PFSK-1 (cell line): ENCODE data around the gene TAF3.

Experiments used
- FOXP2 ChIP-seq: optimal IDR thresholded peaks from 2 replicates; pipeline ENCODE3; 2011; ENCODE audit warnings: borderline replicate concordance, control low read depth, inconsistent platforms; ENCODE audit not compliant: insufficient read depth; ENCODE audit errors: extremely low read length, extremely low read depth
- POLR2AphosphoS5 ChIP-seq: IDR thresholded peaks from 2 replicates; pipeline ENCODE4 v1.6.1; 2012; ENCODE audit warnings: low read depth, mild to moderate bottlenecking, control low read depth, low read length, moderate library complexity
- SIN3A ChIP-seq: IDR thresholded peaks from 2 replicates; pipeline ENCODE4 v1.6.1; 2012; ENCODE audit warnings: mild to moderate bottlenecking, low read length, moderate library complexity, borderline replicate concordance; ENCODE audit not compliant: insufficient read depth
- TAF1 ChIP-seq: IDR thresholded peaks from 2 replicates; pipeline ENCODE4 v1.6.1; 2012; ENCODE audit warnings: low read length, control low read depth, borderline replicate concordance; ENCODE audit not compliant: insufficient read depth
- TF ChIP-seq, protein P1 (sequence below), 2 experiments: IDR thresholded peaks; 2 replicates each; pipeline versions ENCODE4 v1.6.1 to v1.8.0; 2011 to 2012; ENCODE audit warnings: low read depth in 2 of 2, low read length in 2 of 2, control low read depth in 1 of 2, inconsistent platforms in 1 of 2, mild to moderate bottlenecking in 1 of 2, moderate library complexity in 1 of 2; ENCODE audit not compliant: insufficient read depth in 1 of 2

DNA sequence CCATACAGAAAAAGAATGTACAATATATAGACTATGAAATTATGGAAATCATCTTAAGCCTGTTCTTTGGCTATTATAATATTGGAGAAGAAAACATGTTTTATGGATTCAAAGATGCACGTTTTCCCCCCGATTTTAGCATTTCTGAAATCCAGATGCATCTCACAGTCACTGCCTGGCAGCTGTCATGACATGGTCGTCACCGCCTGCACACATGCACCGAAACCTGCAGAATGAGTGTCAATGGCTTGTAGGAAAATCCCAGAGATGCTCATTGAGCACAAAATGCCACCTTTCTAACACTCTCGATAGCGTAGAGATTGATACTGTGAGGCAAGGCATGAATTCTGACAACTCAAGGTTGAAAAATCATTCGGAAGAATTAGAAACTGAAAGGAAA lies 115.5 kb downstream of the TAF3 start:
- TF ChIP-seq, protein P1, sequence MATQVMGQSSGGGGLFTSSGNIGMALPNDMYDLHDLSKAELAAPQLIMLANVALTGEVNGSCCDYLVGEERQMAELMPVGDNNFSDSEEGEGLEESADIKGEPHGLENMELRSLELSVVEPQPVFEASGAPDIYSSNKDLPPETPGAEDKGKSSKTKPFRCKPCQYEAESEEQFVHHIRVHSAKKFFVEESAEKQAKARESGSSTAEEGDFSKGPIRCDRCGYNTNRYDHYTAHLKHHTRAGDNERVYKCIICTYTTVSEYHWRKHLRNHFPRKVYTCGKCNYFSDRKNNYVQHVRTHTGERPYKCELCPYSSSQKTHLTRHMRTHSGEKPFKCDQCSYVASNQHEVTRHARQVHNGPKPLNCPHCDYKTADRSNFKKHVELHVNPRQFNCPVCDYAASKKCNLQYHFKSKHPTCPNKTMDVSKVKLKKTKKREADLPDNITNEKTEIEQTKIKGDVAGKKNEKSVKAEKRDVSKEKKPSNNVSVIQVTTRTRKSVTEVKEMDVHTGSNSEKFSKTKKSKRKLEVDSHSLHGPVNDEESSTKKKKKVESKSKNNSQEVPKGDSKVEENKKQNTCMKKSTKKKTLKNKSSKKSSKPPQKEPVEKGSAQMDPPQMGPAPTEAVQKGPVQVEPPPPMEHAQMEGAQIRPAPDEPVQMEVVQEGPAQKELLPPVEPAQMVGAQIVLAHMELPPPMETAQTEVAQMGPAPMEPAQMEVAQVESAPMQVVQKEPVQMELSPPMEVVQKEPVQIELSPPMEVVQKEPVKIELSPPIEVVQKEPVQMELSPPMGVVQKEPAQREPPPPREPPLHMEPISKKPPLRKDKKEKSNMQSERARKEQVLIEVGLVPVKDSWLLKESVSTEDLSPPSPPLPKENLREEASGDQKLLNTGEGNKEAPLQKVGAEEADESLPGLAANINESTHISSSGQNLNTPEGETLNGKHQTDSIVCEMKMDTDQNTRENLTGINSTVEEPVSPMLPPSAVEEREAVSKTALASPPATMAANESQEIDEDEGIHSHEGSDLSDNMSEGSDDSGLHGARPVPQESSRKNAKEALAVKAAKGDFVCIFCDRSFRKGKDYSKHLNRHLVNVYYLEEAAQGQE (IDR thresholded peaks at IDR 0.05; ENCODE audit: insufficient read depth in 1 of 2, low read depth in 2 of 2, low read length in 2 of 2) = no peak
- no peak for TF ChIP-seq SIN3A
- no peak for TF ChIP-seq POLR2AphosphoS5
- no peak for TF ChIP-seq TAF1
- no peak for TF ChIP-seq FOXP2
